A549 treated with Hydrocortisone at 1 μM for 4 hours (cell line): ENCODE data around the gene CUL9. TPM values are rescaled to one million over a fixed set of nuclear protein-coding genes. Genes with fewer than 3 reads are reported as not detected.

Experiments used
- total RNA-seq: library from RNA; stranded (reverse); fragments of 200-300 nt; extraction: Qiagen RNA extraction; gene quantifications from 5 replicates; pipeline ENCODE4 v1.2.3, GENCODE V29; 2022

CUL9 gene
- total RNA-seq: 7.7 to 9.5 TPM (median 8.8 TPM) in 5 replicates

DNA sequence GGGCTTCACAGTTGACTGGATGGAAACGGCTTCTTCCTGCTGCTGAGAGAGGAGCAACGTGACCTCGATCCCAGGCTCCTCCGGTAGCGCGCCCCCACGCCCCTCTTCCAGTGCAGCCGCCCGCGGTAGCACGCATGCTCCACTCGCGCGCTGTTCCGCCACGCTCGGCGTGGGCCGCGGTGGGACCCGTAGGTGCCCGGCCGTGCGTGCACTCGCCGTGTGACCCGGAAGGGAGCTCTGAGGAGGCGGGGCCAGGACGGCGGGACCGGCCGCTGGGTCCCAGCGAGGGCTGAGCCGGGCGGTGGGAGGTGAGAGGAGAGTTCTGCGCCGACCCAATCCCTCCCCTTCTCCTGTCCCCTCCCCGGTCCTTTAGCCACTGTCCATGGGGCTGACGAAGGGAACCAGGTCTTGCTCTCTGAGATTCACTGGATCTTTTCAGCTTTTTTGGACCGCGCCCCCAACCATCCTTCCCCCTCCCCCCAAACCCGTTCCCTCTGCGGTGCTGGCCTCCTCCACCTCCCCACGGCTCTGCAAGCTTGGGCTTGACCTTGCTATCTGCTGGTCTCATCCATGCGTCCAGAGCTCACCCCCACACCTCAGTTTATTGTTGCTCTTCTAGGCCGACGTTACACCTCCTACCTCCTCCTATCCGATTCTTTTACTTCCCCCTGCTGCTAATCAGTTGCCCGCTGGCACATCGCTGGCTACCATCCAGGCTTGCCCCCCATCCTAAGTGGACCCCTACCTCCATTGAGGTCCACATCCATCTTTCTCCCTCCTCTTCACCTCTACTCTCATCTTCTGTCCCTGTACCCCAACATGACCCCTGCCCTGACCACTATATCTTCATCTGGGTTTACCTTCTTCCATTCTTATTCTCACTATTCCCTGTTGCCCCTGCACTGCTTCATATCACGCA is at the start of gene CUL9:
TSS of gene CUL9 (plus strand) at position 255 of the 919 bp plus-strand sequence. CDS start 2,115 bp downstream, outside the sequence.

DNA sequence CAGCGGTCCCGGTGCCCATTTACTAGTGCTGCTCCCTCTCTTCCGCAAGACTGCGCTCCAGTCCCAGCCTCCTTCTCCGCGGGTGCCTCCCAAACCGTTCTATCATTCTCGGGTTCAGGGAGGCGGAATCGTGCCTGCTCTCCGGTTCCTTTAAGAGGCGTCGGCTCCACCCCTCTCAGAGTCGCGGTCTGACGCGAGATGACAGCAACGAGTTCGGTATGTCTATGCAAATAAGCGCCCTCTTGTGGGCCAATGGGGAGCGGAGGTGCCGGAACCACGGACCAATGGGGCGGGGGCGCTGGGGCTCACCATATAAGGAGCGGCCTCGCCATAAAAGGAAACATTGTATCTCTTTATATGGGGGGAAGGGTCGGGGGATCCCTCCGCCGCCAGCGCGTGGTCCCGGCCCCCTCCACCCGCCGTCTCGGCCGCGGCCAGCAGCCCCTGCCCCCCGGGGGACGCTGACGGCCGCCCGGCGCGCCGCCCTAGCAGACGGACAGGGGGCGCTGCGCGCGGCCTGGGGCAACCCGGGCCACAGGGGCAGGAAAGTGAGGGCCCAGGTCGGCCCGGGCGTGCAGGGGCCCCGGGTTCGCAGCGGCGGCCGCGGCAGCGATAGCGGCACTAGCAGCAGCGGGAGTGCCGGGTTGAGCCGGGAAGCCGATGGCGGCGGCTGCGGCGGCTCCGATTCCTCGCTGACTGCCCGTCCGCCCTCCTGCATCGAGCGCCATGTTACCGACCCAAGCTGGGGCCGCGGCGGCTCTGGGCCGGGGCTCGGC is 10.9 kb upstream of the CUL9 start, which contains the start of gene SRF:
TSS of gene SRF (plus strand) at position 339 of the 776 bp plus-strand sequence. CDS start at position 727, 388 bp downstream.

GRCh38 chr6:43228951-43229802 is 47.2 kb downstream of the CUL9 start, which contains the start of gene DNPH1:
DNPH1 (minus strand) TSS chr6:43229481; CDS start chr6:43229456, 25 bp downstream.

DNA sequence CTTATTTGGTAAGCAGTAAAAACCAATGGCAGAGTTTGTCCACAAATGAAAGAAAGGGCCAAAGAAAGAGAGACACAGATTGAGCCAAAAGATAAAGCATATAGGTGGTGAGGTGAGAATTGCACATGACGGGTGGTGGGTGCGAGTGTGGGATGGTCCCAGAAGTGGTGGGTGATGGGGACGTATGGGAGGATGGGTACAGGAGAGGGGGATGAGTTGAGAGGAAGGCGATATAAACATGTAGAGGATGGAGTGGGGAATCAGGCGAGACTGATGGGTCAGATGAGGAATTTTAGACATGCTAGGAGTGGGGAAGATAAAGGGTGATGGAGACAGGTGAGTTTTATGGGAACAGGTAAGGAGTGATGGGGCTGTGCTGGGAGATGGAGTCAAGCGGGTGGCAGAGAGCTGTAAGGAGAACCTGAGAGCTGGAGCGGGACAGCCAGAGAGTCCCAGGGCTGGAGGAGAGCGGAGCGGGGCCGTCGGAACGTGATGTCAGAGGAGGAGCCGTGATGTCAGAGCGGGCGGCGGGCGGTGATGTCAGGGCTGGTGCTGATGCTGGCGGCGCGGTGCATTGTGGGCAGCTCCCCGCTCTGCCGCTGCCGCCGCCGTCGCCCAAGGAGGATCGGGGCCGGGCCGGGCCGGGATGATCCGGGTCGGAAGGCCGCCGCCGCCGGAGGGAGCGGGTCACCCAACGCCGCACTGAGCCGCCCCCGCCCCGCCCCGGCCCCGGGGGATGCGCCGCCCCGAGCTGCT is 61.1 kb downstream of the CUL9 start, which contains the start of gene TTBK1:
TSS of gene TTBK1 (plus strand) at position 574 of the 756 bp plus-strand sequence. CDS start 3,180 bp downstream, outside the sequence.

Other genes starting within 250 kb of the CUL9 start
- 0.13 to 0.31 TPM (median 0.21 TPM) in 3 of 5 replicates, not detected in the others for gene GNMT, start 221.4 kb upstream of the CUL9 start, total RNA-seq
- 7.8 to 9.7 TPM (median 9.0 TPM) in 5 replicates for gene PEX6, start 203.0 kb upstream of the CUL9 start, total RNA-seq
- gene PPP2R5D, start 197.6 kb upstream of the CUL9 start, total RNA-seq: 23.1 to 33.3 TPM (median 25.7 TPM) in 5 replicates
- 87.9 to 98.7 TPM (median 90.9 TPM) in 5 replicates for gene MEA1, start 168.2 kb upstream of the CUL9 start, total RNA-seq
- 27.1 to 27.9 TPM (median 27.6 TPM) in 5 replicates for gene KLHDC3, start 167.9 kb upstream of the CUL9 start, total RNA-seq
- 65.6 to 79.1 TPM (median 68.6 TPM) in 5 replicates for gene RRP36, start 160.6 kb upstream of the CUL9 start, total RNA-seq
- 6.5 to 8.8 TPM (median 7.8 TPM) in 5 replicates for gene CUL7, start 128.3 kb upstream of the CUL9 start, total RNA-seq
- gene MRPL2, start 122.8 kb upstream of the CUL9 start, total RNA-seq: 52.9 to 63.2 TPM (median 55.8 TPM) in 5 replicates
- 6.3 to 8.2 TPM (median 6.7 TPM) in 5 replicates for gene KLC4, start 122.6 kb upstream of the CUL9 start, total RNA-seq
- gene PTK7, start 105.9 kb upstream of the CUL9 start, total RNA-seq: 3.9 to 5.1 TPM (median 4.6 TPM) in 5 replicates
- gene SRF, start 10.9 kb upstream of the CUL9 start, total RNA-seq: 13.9 to 17.0 TPM (median 15.7 TPM) in 5 replicates
- 64.3 to 99.4 TPM (median 97.9 TPM) in 5 replicates for gene DNPH1, start 47.3 kb downstream of the CUL9 start, total RNA-seq
- gene TTBK1, start 61.3 kb downstream of the CUL9 start, total RNA-seq: 0.05 to 0.07 TPM (median 0.06 TPM) in 5 replicates
- not detected in 5 replicates for gene SLC22A7, start 116.1 kb downstream of the CUL9 start, total RNA-seq
- 0.31 to 0.45 TPM (median 0.37 TPM) in 4 of 5 replicates, not detected in the other for gene CRIP3, start 126.6 kb downstream of the CUL9 start, total RNA-seq
- 3.6 to 6.7 TPM (median 5.0 TPM) in 5 replicates for gene ZNF318, start 187.5 kb downstream of the CUL9 start, total RNA-seq
- gene ABCC10, start 245.3 kb downstream of the CUL9 start, total RNA-seq: 7.7 to 10.6 TPM (median 9.2 TPM) in 5 replicates